PC-9 (cell line): ENCODE data around the gene DISC1.

Experiments used
- EZH2 ChIP-seq: fragments of 200-600 bp; sonication (generic); IDR thresholded peaks from 2 replicates; pipeline ENCODE4 v1.8.0; 2017; ENCODE audit warnings: antibody characterized with exemption, low read depth
- TF ChIP-seq, protein P1 (sequence below): fragments of 200-600 bp; sonication (generic); conservative IDR thresholded peaks from 2 replicates; pipeline ENCODE4 v1.6.1; 2017; ENCODE audit warnings: mixed run types, antibody characterized with exemption, mild to moderate bottlenecking, moderate library complexity

GRCh38 chr1:231690059-231690458 is 63.5 kb downstream of the DISC1 start:
- TF ChIP-seq, protein P1, sequence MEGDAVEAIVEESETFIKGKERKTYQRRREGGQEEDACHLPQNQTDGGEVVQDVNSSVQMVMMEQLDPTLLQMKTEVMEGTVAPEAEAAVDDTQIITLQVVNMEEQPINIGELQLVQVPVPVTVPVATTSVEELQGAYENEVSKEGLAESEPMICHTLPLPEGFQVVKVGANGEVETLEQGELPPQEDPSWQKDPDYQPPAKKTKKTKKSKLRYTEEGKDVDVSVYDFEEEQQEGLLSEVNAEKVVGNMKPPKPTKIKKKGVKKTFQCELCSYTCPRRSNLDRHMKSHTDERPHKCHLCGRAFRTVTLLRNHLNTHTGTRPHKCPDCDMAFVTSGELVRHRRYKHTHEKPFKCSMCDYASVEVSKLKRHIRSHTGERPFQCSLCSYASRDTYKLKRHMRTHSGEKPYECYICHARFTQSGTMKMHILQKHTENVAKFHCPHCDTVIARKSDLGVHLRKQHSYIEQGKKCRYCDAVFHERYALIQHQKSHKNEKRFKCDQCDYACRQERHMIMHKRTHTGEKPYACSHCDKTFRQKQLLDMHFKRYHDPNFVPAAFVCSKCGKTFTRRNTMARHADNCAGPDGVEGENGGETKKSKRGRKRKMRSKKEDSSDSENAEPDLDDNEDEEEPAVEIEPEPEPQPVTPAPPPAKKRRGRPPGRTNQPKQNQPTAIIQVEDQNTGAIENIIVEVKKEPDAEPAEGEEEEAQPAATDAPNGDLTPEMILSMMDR, result no peak
- no peak for TF ChIP-seq EZH2
